ENCODE results near the gene ZCWPW2.

ZCWPW2 gene

GRCh38 chr3:28542351-28542750 is 193.8 kb downstream of the ZCWPW2 start:
- no peaks in the 10 kb centered on the region for H3K36me3 ChIP-seq (ENCODE audit: control insufficient read depth in 2 of 2, insufficient read depth in 1 of 2, low read length in 2 of 2)
- POLR2A ChIA-PET: no interaction called here
- H3K4me3 ChIP-seq (ENCODE audit: low read depth, low read length): no peak overlapping the region
- TF ChIP-seq ELK4 (IDR thresholded peaks at IDR 0.05; ENCODE audit: borderline replicate concordance, low read depth, low read length) (no peak), ZNF518A (tag by site-specific recombination; conservative IDR thresholded peaks at IDR 0.05; ENCODE audit: low read depth) (no peak), ZNF664 (tag by site-specific recombination; IDR thresholded peaks at IDR 0.05) (no peak), ZNF155 (tag by site-specific recombination; IDR thresholded peaks at IDR 0.05) (no peak), YY2 (tag by site-specific recombination; IDR thresholded peaks at IDR 0.05) (no peak), ZNF404 (tag by site-specific recombination; IDR thresholded peaks at IDR 0.05) (no peak), ZNF701 (tag by site-specific recombination; IDR thresholded peaks at IDR 0.05) (no peak), ZNF274 (IDR thresholded peaks at IDR 0.05; ENCODE audit: low read length) (no peak), ZNF274 (tag by site-specific recombination; IDR thresholded peaks at IDR 0.05; ENCODE audit: borderline replicate concordance) (no peak), ZNF510 (tag by site-specific recombination; IDR thresholded peaks at IDR 0.05; ENCODE audit: insufficient replicate concordance) (no peak)
- no peak overlapping the region for H3K27ac ChIP-seq (ENCODE audit: extremely low read depth, low read depth, low read length)
- H3K9me3 ChIP-seq (ENCODE audit: control insufficient read depth, insufficient read depth, low read depth, low read length): no peaks in the 10 kb centered on the region
- CTCF ChIA-PET: no interaction called here
- no peaks in the 10 kb centered on the region for H3K4me1 ChIP-seq (ENCODE audit: control insufficient read depth, insufficient read depth, low read length)

GRCh38 chr3:28544236-28544635 is 195.7 kb downstream of the ZCWPW2 start:
- Histone ChIP-seq H3K9me3 (ENCODE audit: control insufficient read depth, insufficient read depth, low read depth, low read length) (no peaks in the 10 kb centered on the region), H3K36me3 (ENCODE audit: control insufficient read depth in 2 of 2, insufficient read depth in 1 of 2, low read length in 2 of 2) (no peaks in the 10 kb centered on the region), H3K4me1 (ENCODE audit: control insufficient read depth, insufficient read depth, low read length) (no peaks in the 10 kb centered on the region), H3K27ac (ENCODE audit: extremely low read depth, low read depth, low read length) (no peak overlapping the region), H3K4me3 (ENCODE audit: low read depth, low read length) (no peak overlapping the region)
- CTCF ChIA-PET: interaction anchor here (1.2 kb wide), 1 partner anchor 123 kb away, joined by 3 read pairs; no protein-coding TSS in a partner anchor
- POLR2A ChIA-PET: no interaction called here
- no peak for TF ChIP-seq ZNF175 (tag by site-specific recombination; IDR thresholded peaks at IDR 0.05)
- no peak for TF ChIP-seq ZNF548 (tag by site-specific recombination; IDR thresholded peaks at IDR 0.05)
- TF ChIP-seq ZNF664 (tag by site-specific recombination; IDR thresholded peaks at IDR 0.05): no peak
- TF ChIP-seq ZNF48 (tag by site-specific recombination; IDR thresholded peaks at IDR 0.05): no peak
- no peak for TF ChIP-seq ZNF362 (tag by site-specific recombination; IDR thresholded peaks at IDR 0.05)

- CTCF ChIA-PET: no interaction called here
- H3K9me3 ChIP-seq (ENCODE audit: control insufficient read depth, insufficient read depth, low read depth, low read length): no peaks in the 10 kb centered on the region
- no peak for TF ChIP-seq ZNF610 (tag by site-specific recombination; IDR thresholded peaks at IDR 0.05; ENCODE audit: borderline replicate concordance)
- TF ChIP-seq ZNF626 (tag by site-specific recombination; IDR thresholded peaks at IDR 0.05): no peak
- TF ChIP-seq ZFP69B (tag by site-specific recombination; IDR thresholded peaks at IDR 0.05): no peak
- no peak for TF ChIP-seq ZNF350 (tag by site-specific recombination; IDR thresholded peaks at IDR 0.05)
- no peak for TF ChIP-seq ZBTB17 (tag by site-specific recombination; IDR thresholded peaks at IDR 0.05)
- no peak for TF ChIP-seq ZNF302 (tag by site-specific recombination; IDR thresholded peaks at IDR 0.05; ENCODE audit: low read depth)
- TF ChIP-seq ZNF404 (tag by site-specific recombination; IDR thresholded peaks at IDR 0.05): no peak
- TF ChIP-seq GFI1B (tag by site-specific recombination; IDR thresholded peaks at IDR 0.05): no peak
- no peak for TF ChIP-seq ZNF530 (tag by site-specific recombination; IDR thresholded peaks at IDR 0.05; ENCODE audit: low read depth)
- TF ChIP-seq ZNF624 (tag by site-specific recombination; IDR thresholded peaks at IDR 0.05): no peak
- TF ChIP-seq PRDM1 (tag by site-specific recombination; IDR thresholded peaks at IDR 0.05): no peak
- TF ChIP-seq ZNF692 (tag by site-specific recombination; IDR thresholded peaks at IDR 0.05): no peak
Observed at GRCh38 chr3:28544831-28545230, 196.3 kb downstream of the ZCWPW2 start.

More at GRCh38 chr3:28544831-28545230, 196.3 kb downstream of the ZCWPW2 start:
- Histone ChIP-seq H3K4me1 (ENCODE audit: control insufficient read depth, insufficient read depth, low read length) (no peaks in the 10 kb centered on the region), H3K27ac (ENCODE audit: extremely low read depth, low read depth, low read length) (no peak overlapping the region), H3K4me3 (ENCODE audit: low read depth, low read length) (no peak overlapping the region), H3K36me3 (ENCODE audit: control insufficient read depth in 2 of 2, insufficient read depth in 1 of 2, low read length in 2 of 2) (no peaks in the 10 kb centered on the region)
- POLR2A ChIA-PET: no interaction called here

All from HEK293 (cell line).